ENCODE results near the gene LCP1. TPM values are rescaled to one million over a fixed set of nuclear protein-coding genes. Genes with fewer than 3 reads are reported as not detected.

Gene LCP1
- total and polyA plus RNA-seq, 4 donors, result 42.9 to 539 (median 158) TPM

GRCh38 chr13:46137627-46138317 lies 44.2 kb downstream of the LCP1 start:
- Histone ChIP-seq H3K27me3 (ENCODE audit: control insufficient read depth in 3 of 3, insufficient read depth in 3 of 3, low read length in 2 of 3) (no peaks in the 10 kb centered on the region), H3K4me1 (ENCODE audit: control insufficient read depth in 5 of 5, insufficient read depth in 5 of 5, low read length in 5 of 5) (peaks cover 0 to 15% (median 0%) of the 10 kb centered on the region in 5 donors), H3K27ac (ENCODE audit: low read depth in 1 of 2, low read length in 1 of 2) (no peak overlapping the region), H3K9me3 (ENCODE audit: control insufficient read depth in 4 of 4, insufficient read depth in 3 of 4, low read length in 3 of 4) (no peaks in the 10 kb centered on the region), H3K9ac (ENCODE audit: insufficient read depth in 1 of 2, low read length in 2 of 2) (no peak overlapping the region), H3K36me3 (ENCODE audit: control insufficient read depth in 4 of 4, insufficient read depth in 4 of 4, low read length in 4 of 4) (no peaks in the 10 kb centered on the region), H3K4me3 (no peak overlapping the region)
- WGBS, 2 donors, result 80 to 92% methylated on average over 2 of the region's 2 CpGs
- DNase-seq, result no peak
- no peak for ATAC-seq (ENCODE audit: insufficient read depth, low FRiP score)
- TF ChIP-seq CTCF (IDR thresholded peaks at IDR 0.05; ENCODE audit: control extremely low read depth, extremely low read depth), result no peak

GRCh38 chr13:46136688-46137087 lies 45.3 kb downstream of the LCP1 start:
- no peak for ATAC-seq (ENCODE audit: insufficient read depth, low FRiP score)
- peaks cover 0 to 4% (median 0%) of the 10 kb centered on the region in 3 donors for H3K27me3 ChIP-seq (ENCODE audit: control insufficient read depth in 3 of 3, insufficient read depth in 3 of 3, low read length in 2 of 3)
- H3K4me3 ChIP-seq, result no peak overlapping the region
- H3K9ac ChIP-seq (ENCODE audit: insufficient read depth in 1 of 2, low read length in 2 of 2), result no peak overlapping the region
- TF ChIP-seq CTCF (IDR thresholded peaks at IDR 0.05; ENCODE audit: control extremely low read depth, extremely low read depth), result no peak
- H3K4me1 ChIP-seq (ENCODE audit: control insufficient read depth in 5 of 5, insufficient read depth in 5 of 5, low read length in 5 of 5), result peaks cover 0 to 15% (median 0%) of the 10 kb centered on the region in 5 donors
- whole genome bisulfite sequencing, 2 donors, result 88% methylated on average over 4 of the region's 4 CpGs
- no peaks in the 10 kb centered on the region for H3K36me3 ChIP-seq (ENCODE audit: control insufficient read depth in 4 of 4, insufficient read depth in 4 of 4, low read length in 4 of 4)
- H3K9me3 ChIP-seq (ENCODE audit: control insufficient read depth in 4 of 4, insufficient read depth in 3 of 4, low read length in 3 of 4), result no peaks in the 10 kb centered on the region
- no peak for DNase-seq
- no peak overlapping the region for H3K27ac ChIP-seq (ENCODE audit: low read depth in 1 of 2, low read length in 1 of 2)

- Histone ChIP-seq H3K9me3 (ENCODE audit: control insufficient read depth in 4 of 4, insufficient read depth in 3 of 4, low read length in 3 of 4) (no peaks in the 10 kb centered on the region), H3K27ac (ENCODE audit: low read depth in 1 of 2, low read length in 1 of 2) (no peak overlapping the region), H3K4me1 (ENCODE audit: control insufficient read depth in 5 of 5, insufficient read depth in 5 of 5, low read length in 5 of 5) (peaks cover 0 to 15% (median 0%) of the 10 kb centered on the region in 5 donors), H3K4me3 (no peak overlapping the region), H3K36me3 (ENCODE audit: control insufficient read depth in 4 of 4, insufficient read depth in 4 of 4, low read length in 4 of 4) (no peaks in the 10 kb centered on the region), H3K27me3 (ENCODE audit: control insufficient read depth in 3 of 3, insufficient read depth in 3 of 3, low read length in 2 of 3) (peaks cover 0 to 4% (median 0%) of the 10 kb centered on the region in 3 donors), H3K9ac (ENCODE audit: insufficient read depth in 1 of 2, low read length in 2 of 2) (no peak overlapping the region)
- TF ChIP-seq CTCF (IDR thresholded peaks at IDR 0.05; ENCODE audit: control extremely low read depth, extremely low read depth), result no peak
- WGBS, 2 donors, result 63 to 72% methylated on average over 4 of the region's 4 CpGs
- DNase-seq (peak; percentile 43 to 89 (median 68)), ATAC-seq (ENCODE audit: insufficient read depth, low FRiP score) (peak; percentile 58)
Observed at GRCh38 chr13:46134961-46135522, 46.9 kb downstream of the LCP1 start.
